Epithelial cell of esophagus (primary cell): ENCODE results near the gene CDH13.

Experiments
- DNase-seq: peaks from one replicate; pipeline ENCODE4 v3.0.0; 2010; ENCODE audit warnings: low read depth
- H3K4me3 ChIP-seq: 2 replicates; pipeline ENCODE4 v1.5.1; 2011; ENCODE audit warnings: mild to moderate bottlenecking, low read length, control low read depth
- TF ChIP-seq, protein P1 (sequence below): IDR thresholded peaks from 2 replicates; pipeline ENCODE4 v1.5.1; 2011; ENCODE audit warnings: low read depth, mild to moderate bottlenecking, low read length, control low read depth, inconsistent platforms; ENCODE audit not compliant: insufficient read depth; ENCODE audit errors: missing control alignments

Gene CDH13

DNA sequence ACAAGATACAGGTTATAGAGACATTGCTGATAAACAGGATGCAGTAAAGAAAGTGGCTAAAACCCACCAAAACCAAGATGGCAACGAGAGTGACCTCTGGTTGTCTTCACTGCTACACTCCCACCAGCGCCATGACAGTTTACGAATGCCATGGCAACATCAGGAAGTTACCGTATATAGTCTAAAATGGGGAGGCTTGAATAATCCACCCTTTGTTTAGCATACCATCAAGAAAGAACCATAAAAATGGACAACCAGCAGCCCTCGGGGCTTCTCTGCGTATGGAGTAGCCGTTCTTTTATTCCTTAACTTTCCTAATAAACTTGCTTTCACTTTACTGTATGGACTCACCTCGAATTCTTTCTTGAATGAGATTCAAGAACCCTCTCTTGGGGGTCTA is 21.7 kb upstream of the CDH13 start:
- no peak overlapping the region for H3K4me3 ChIP-seq
- TF ChIP-seq, protein P1, sequence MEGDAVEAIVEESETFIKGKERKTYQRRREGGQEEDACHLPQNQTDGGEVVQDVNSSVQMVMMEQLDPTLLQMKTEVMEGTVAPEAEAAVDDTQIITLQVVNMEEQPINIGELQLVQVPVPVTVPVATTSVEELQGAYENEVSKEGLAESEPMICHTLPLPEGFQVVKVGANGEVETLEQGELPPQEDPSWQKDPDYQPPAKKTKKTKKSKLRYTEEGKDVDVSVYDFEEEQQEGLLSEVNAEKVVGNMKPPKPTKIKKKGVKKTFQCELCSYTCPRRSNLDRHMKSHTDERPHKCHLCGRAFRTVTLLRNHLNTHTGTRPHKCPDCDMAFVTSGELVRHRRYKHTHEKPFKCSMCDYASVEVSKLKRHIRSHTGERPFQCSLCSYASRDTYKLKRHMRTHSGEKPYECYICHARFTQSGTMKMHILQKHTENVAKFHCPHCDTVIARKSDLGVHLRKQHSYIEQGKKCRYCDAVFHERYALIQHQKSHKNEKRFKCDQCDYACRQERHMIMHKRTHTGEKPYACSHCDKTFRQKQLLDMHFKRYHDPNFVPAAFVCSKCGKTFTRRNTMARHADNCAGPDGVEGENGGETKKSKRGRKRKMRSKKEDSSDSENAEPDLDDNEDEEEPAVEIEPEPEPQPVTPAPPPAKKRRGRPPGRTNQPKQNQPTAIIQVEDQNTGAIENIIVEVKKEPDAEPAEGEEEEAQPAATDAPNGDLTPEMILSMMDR, result no peak
- DNase-seq, result no peak

DNA sequence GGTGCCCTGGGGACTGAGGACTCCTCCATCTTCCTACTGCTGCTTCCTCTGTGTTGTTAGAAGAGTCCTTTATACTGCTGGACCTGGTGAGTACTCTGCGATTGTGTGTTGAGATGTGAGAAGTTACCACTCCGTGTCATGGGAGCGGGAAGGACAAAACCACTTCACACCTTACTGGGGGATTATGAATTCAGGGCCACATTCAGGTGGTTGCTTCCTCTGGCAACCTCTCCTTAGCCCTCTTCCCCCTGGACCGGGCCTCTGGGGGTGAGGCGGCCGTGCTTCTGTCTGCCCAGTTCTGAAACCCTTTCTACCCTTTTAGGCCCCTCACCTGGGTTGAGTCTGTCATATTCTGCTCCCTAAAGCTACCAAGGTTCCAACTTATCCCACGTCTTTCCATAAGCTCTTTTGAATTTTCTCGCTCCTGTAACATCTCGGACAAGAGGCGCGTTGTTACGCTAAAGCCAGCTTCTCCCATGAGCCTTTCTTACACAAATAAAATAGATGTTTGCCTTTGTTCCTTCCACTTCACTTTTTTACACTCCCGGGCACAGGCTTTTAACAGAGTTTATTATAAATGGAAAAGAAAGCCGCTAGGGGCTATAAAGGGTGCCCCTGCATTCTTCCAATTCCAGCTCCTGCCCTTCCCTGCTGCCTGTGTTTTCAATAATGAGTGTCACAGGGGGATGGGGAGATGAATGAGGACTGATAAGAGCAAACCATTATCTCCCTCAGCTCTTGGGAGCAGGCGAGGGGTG is 20.7 kb upstream of the CDH13 start:
- TF ChIP-seq, protein P1, result no peak
- no peak overlapping the region for H3K4me3 ChIP-seq
- no peak for DNase-seq

DNA sequence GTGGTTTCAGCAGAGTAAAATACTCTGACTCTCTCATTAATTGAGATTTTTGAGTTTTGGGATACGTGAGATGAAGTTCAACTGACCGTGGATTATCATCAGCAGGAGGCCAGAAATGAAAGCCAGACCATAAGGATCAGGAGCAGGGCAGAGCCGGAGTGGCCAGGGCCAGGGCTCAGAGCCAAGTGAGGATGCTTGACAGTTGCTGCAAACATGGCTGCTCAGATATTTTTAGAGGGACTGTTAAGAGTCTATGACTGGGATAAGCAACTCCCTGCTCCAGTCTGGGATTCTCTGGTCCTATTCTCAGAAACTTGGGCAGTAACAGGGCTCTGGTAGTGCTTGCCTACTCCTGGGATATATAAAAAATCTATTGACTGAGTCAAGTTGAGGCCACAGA is 17.6 kb upstream of the CDH13 start:
- no peak overlapping the region for H3K4me3 ChIP-seq
- no peak for DNase-seq
- TF ChIP-seq, protein P1, result no peak

DNA sequence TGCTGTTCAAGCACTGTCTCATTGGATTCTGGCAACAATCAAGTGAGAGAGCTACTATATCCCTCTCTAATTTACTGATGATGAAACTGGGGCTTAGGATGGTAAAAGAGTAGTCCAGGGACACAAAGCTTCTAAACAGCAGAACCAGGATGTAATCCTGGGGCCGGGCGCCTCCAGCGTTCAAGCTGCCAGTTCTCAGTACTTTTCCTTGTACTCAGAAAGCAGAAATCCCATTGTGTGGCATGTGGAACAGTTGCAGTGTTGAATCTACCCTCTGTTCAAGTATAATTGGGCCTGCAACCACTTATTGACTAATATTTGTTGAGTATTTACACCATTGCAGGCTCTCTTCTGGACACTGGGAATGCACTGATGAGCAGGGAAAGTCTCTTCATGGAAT is 14.5 kb upstream of the CDH13 start:
- H3K4me3 ChIP-seq, result no peak overlapping the region
- TF ChIP-seq, protein P1, result no peak
- no peak for DNase-seq

DNA sequence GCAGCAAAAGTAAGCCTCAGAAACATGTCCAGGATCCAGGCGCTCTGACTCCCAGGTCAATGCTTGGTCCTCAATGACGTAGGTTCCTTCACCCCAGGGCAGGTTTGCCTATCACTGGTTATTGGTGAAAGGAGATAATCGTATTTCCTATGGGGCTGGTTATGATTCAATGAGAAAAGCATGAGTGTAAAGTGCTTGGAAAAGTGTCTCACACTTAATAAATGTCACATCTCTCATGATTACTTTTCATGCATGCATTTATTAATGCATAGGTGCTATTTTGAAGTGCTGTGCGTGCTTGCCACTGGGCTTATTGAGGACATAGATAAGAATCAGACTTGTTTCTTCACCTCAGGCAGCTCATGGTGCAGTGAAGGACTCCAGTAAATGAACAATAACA is 10.4 kb upstream of the CDH13 start:
- DNase-seq, result no peak
- H3K4me3 ChIP-seq, result no peak overlapping the region
- TF ChIP-seq, protein P1, result no peak

DNA sequence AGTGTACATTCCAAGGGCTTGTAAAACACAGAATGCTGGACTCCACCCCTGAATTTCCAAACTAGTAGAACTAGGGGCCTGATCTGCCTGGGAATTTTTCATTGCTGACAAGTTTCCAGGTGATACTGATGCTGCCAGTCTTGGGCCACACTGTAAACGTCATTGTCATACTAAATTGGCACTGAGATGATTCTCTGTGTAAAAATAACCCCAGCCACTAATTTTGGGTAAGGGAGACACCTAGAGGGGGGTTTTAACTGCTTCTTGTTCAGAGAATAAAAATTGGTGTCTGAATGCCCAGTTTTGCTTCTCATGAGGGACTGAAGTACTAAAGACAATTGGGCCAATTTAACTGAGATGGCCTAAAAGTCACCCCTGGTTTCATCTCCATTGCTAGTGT is 5.0 kb upstream of the CDH13 start:
- TF ChIP-seq, protein P1, result no peak
- no peak overlapping the region for H3K4me3 ChIP-seq
- no peak for DNase-seq

DNA sequence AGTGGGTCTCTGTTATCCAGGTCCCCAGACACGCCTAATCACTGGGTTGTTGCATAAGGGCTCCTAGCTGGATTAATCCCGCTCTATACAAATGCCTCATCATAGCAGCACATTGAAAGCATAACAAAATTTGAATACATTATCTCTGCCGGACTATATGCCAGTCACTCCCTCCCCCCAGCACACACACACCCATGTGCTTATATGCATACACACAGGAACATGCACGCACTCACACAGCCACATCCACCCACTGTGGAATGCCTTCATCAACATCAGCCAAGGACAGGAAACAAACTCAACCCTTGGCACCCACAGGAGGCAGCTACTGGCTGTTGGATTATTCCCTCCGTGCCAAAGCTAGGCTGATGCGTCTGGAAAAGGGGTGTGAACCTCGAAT is 3.5 kb upstream of the CDH13 start:
- H3K4me3 ChIP-seq, result no peak overlapping the region
- TF ChIP-seq, protein P1, result no peak
- DNase-seq, result no peak
